ENCODE data around the gene ATXN1. TPM values are rescaled to one million over a fixed set of nuclear protein-coding genes. Genes with fewer than 3 reads are reported as not detected.

Gene ATXN1
- total and polyA plus RNA-seq, 2 of the 13 experiments (the other 11 are each of a cell fraction or from before 2014, with no cell fraction given) = 20.7 to 39.5 TPM

DNA sequence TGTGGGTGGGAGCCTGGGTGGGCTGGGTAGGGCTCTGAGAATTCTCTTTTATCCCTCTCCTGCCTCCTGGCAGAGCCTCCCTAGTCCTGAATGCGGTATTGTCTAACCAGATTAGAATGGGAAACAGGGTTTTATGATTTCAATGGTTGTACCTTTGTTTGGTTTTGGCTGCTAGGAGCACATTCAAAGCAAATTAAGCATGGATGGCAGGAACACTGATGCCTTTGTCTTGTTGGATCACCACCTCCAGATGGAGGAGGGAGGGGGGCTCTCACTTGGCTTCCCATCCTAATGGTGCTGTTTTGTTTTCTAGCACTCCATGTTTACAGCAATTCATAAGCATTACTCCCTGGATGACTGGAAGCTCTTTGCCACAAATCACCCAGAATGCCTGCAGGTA is 511.3 kb downstream of the ATXN1 start:
- ChIA-PET POLR2A (no interaction called here), CTCF (ENCODE audit: low intra/inter-chr PET ratio, low total read pairs) (no interaction called here)
- no peaks in the 10 kb centered on the region for H3K36me3 ChIP-seq (replicated peaks in 1 of 2; ENCODE audit: control insufficient read depth in 1 of 2, insufficient read depth in 2 of 2, low read length in 2 of 2)
- no peak for FAIRE-seq
- H3K27ac ChIP-seq (ENCODE audit: extremely low read length, insufficient read depth, low read length) = no peak overlapping the region
- no peak overlapping the region for H2AFZ ChIP-seq (ENCODE audit: low read length)
- peak; percentile 47; the same call in 1 of the 3 replicates for ATAC-seq
- no peaks in the 10 kb centered on the region for H4K20me1 ChIP-seq (ENCODE audit: insufficient read depth, low read length)
- no peaks in the 10 kb centered on the region for H3K79me2 ChIP-seq (ENCODE audit: insufficient read depth, low read length)
- intact Hi-C loops (cut with micrococcal nuclease; ENCODE audit: unreplicated experiment) = no loop called here
- WGBS (ENCODE audit: low lambda C conversion rate) = 11% methylated on average over 1 of the region's 1 CpG
- H3K4me2 ChIP-seq (ENCODE audit: low read depth, low read length) = no peak overlapping the region
- peaks cover 0 to 25% of the 10 kb centered on the region in 2 experiments; a peak in 2 of 5 replicates for H3K27me3 ChIP-seq (ENCODE audit: control insufficient read depth in 1 of 2, insufficient read depth in 2 of 2, low read length in 2 of 2)
- no TSS peak for BruUV-seq (replicated peaks)
- in situ Hi-C loops (cut with HindIII; ENCODE audit: extremely low pct_ligation_motif_present, low pct_unique_long_range_greater_than_20kb) = no loop called here
- no peak overlapping the region for H3K9ac ChIP-seq (ENCODE audit: insufficient read depth, low read depth, low read length)
- H3K4me1 ChIP-seq (ENCODE audit: insufficient read depth, low read length) = no peaks in the 10 kb centered on the region
- H3K4me3 ChIP-seq (replicated peaks in 1 of 3; ENCODE audit: insufficient read depth in 1 of 3, low read depth in 2 of 3, low read length in 3 of 3) = no peak overlapping the region
- peak; percentile 45 for DNase-seq (ENCODE audit: low spot score)
- TF ChIP-seq SP4 (CRISPR knock-in tag; IDR thresholded peaks at IDR 0.05) (no peak), PITX1 (CRISPR knock-in tag; IDR thresholded peaks at IDR 0.05) (no peak), SOX13 (IDR thresholded peaks at IDR 0.05) (no peak), SOX13 (CRISPR knock-in tag; conservative IDR thresholded peaks at IDR 0.05 in 1 of 2, IDR thresholded peaks at IDR 0.05 in 1 of 2) (peak in 1 of 2 experiments; percentile 67; a peak in 2 of 4 replicates), TBX2 (CRISPR knock-in tag; IDR thresholded peaks at IDR 0.05; ENCODE audit: borderline replicate concordance) (0 out of 2 replicates have a peak, but pooled peaks have one; percentile 22), KLF13 (CRISPR knock-in tag; IDR thresholded peaks at IDR 0.05) (no peak)
- H3K9me3 ChIP-seq (ENCODE audit: low read length) = no peaks in the 10 kb centered on the region
